ENCODE measurements around the gene HES5.

HES5 gene

GRCh38 chr1:2516124-2516523 lies 13.9 kb downstream of the HES5 start:
- DNase-seq (ENCODE audit: low read depth in 1 of 2, low spot score in 1 of 2), result no peak

GRCh38 chr1:2515763-2516080 lies 14.3 kb downstream of the HES5 start:
- DNase-seq (ENCODE audit: low read depth in 1 of 2, low spot score in 1 of 2), result no peak

- DNase-seq (ENCODE audit: low read depth in 1 of 2, low spot score in 1 of 2), result no peak
Observed at GRCh38 chr1:2514863-2515762, 14.9 kb downstream of the HES5 start.

- no peak for DNase-seq (ENCODE audit: low read depth in 1 of 2, low spot score in 1 of 2)
Observed at GRCh38 chr1:2513939-2514652, 16.0 kb downstream of the HES5 start.

- no peak for DNase-seq (ENCODE audit: low read depth in 1 of 2, low spot score in 1 of 2)
Observed at GRCh38 chr1:2512862-2513421, 17.1 kb downstream of the HES5 start.

GRCh38 chr1:2510366-2511155 lies 19.5 kb downstream of the HES5 start:
- DNase-seq (ENCODE audit: low read depth in 1 of 2, low spot score in 1 of 2), result no peak

- DNase-seq (ENCODE audit: low read depth in 1 of 2, low spot score in 1 of 2), result no peak
Observed at GRCh38 chr1:2509589-2509988, 20.5 kb downstream of the HES5 start.

- DNase-seq (ENCODE audit: low read depth in 1 of 2, low spot score in 1 of 2), result no peak
Observed at GRCh38 chr1:2508751-2509150, 21.3 kb downstream of the HES5 start.

GRCh38 chr1:2508180-2508579 lies 21.9 kb downstream of the HES5 start:
- DNase-seq (ENCODE audit: low read depth in 1 of 2, low spot score in 1 of 2), result no peak

GRCh38 chr1:2507744-2508155 lies 22.3 kb downstream of the HES5 start:
- DNase-seq (ENCODE audit: low read depth in 1 of 2, low spot score in 1 of 2), result no peak

- DNase-seq (ENCODE audit: low read depth in 1 of 2, low spot score in 1 of 2), result no peak
Observed at GRCh38 chr1:2506901-2507565, 23.0 kb downstream of the HES5 start.

GRCh38 chr1:2506007-2506860 lies 23.8 kb downstream of the HES5 start:
- DNase-seq (ENCODE audit: low read depth in 1 of 2, low spot score in 1 of 2), result no peak

- DNase-seq (ENCODE audit: low read depth in 1 of 2, low spot score in 1 of 2), result no peak
Observed at GRCh38 chr1:2505461-2505994, 24.5 kb downstream of the HES5 start.

- DNase-seq (ENCODE audit: low read depth in 1 of 2, low spot score in 1 of 2), result no peak
Observed at GRCh38 chr1:2504949-2505272, 25.2 kb downstream of the HES5 start.

- no peak for DNase-seq (ENCODE audit: low read depth in 1 of 2, low spot score in 1 of 2)
Observed at GRCh38 chr1:2504225-2504948, 25.7 kb downstream of the HES5 start.

GRCh38 chr1:2503554-2504224 lies 26.4 kb downstream of the HES5 start:
- no peak for DNase-seq (ENCODE audit: low read depth in 1 of 2, low spot score in 1 of 2)

GRCh38 chr1:2502661-2503553 lies 27.2 kb downstream of the HES5 start:
- no peak for DNase-seq (ENCODE audit: low read depth in 1 of 2, low spot score in 1 of 2)

- no peak for DNase-seq (ENCODE audit: low read depth in 1 of 2, low spot score in 1 of 2)
Observed at GRCh38 chr1:2502210-2502609, 27.9 kb downstream of the HES5 start.
